HG02642 (cell line): Measurements from ENCODE around the gene ZBTB7B.

Experiments used
- ATAC-seq: cut with Tn5 transposase; IDR thresholded peaks from one replicate; pipeline ENCODE4 v1.9.1; 2021; ENCODE audit warnings: mild to moderate bottlenecking; ENCODE audit not compliant: unreplicated experiment, poor library complexity

Gene ZBTB7B

GRCh38 chr1:155002464-155003226, at the start of gene ZBTB7B:
Gene ZBTB7B, plus strand, starts transcription at chr1:155002802. Its CDS starts 11,859 bp downstream, at chr1:155014661.
- peak; percentile 2 for ATAC-seq

GRCh38 chr1:154953611-154954038, 49.0 kb upstream of the ZBTB7B start:
- ATAC-seq = no peak

- no peak for ATAC-seq
Observed at GRCh38 chr1:154954541-154954940, 48.1 kb upstream of the ZBTB7B start.

- ATAC-seq = peak; percentile 50
Observed at GRCh38 chr1:154955039-154955717, 47.4 kb upstream of the ZBTB7B start.

- ATAC-seq = peak; percentile 67
Observed at GRCh38 chr1:154955718-154956543, 46.7 kb upstream of the ZBTB7B start, which contains the start of gene PBXIP1. Gene PBXIP1, minus strand, starts transcription at chr1:154956099. Its CDS starts 2,378 bp downstream, at chr1:154953721.

- no peak for ATAC-seq
Observed at GRCh38 chr1:154956544-154956941, 46.1 kb upstream of the ZBTB7B start.

GRCh38 chr1:154957091-154957657, 45.4 kb upstream of the ZBTB7B start:
- no peak for ATAC-seq

- ATAC-seq = no peak
Observed at GRCh38 chr1:154958036-154958435, 44.6 kb upstream of the ZBTB7B start.

GRCh38 chr1:154958681-154959425, 43.7 kb upstream of the ZBTB7B start:
- ATAC-seq = no peak

- ATAC-seq = no peak
Observed at GRCh38 chr1:154959426-154959780, 43.2 kb upstream of the ZBTB7B start.

- no peak for ATAC-seq
Observed at GRCh38 chr1:154960446-154961136, 42.0 kb upstream of the ZBTB7B start.

- ATAC-seq = peak; percentile 81
Observed at GRCh38 chr1:154961207-154962155, 41.1 kb upstream of the ZBTB7B start, which contains the start of gene PYGO2. Gene PYGO2, minus strand, starts transcription at chr1:154961782. Its CDS starts 206 bp downstream, at chr1:154961576.

GRCh38 chr1:154962156-154962749, 40.3 kb upstream of the ZBTB7B start:
- ATAC-seq = peak; percentile 6

GRCh38 chr1:154962795-154963330, 39.7 kb upstream of the ZBTB7B start:
- ATAC-seq = no peak

GRCh38 chr1:154963643-154964042, 39.0 kb upstream of the ZBTB7B start:
- no peak for ATAC-seq

GRCh38 chr1:154964359-154964758, 38.2 kb upstream of the ZBTB7B start:
- no peak for ATAC-seq

- ATAC-seq = no peak
Observed at GRCh38 chr1:154966111-154966510, 36.5 kb upstream of the ZBTB7B start.
